Endothelial cell of hepatic sinusoid (primary cell): Measurements from ENCODE around the gene CABLES1.
"Not testable (repeated sequence)": the region's sequence is repeated elsewhere in the genome, so short reads cannot be mapped to it uniquely, and the experiment has no call there.

Experiments used
- in situ Hi-C: cut with HindIII; loops from 2 replicates; pipeline ENCODE4 v1.10.0; 2017; ENCODE audit warnings: low sequenced_read_pairs

Gene CABLES1

DNA sequence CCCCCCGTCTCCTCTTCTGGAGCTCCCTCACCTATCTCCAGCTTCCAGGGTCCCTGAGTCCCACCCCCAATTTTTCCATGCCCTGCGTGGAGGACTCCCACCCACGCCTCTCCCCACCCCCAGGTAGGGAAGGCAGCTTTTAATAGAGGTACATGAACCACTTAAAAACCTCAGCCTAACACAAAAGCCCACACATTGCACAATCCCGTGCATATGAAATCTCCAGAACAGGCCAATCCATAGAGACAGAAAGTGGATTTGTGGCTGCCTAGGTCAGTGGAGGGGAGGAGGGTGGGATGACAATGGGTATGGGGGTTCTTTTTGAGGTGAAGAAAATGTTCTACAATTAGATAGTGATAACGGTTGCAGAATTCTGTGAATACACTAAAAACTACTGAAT lies 145.6 kb downstream of the CABLES1 start:
- in situ Hi-C loops: no loop called here

DNA sequence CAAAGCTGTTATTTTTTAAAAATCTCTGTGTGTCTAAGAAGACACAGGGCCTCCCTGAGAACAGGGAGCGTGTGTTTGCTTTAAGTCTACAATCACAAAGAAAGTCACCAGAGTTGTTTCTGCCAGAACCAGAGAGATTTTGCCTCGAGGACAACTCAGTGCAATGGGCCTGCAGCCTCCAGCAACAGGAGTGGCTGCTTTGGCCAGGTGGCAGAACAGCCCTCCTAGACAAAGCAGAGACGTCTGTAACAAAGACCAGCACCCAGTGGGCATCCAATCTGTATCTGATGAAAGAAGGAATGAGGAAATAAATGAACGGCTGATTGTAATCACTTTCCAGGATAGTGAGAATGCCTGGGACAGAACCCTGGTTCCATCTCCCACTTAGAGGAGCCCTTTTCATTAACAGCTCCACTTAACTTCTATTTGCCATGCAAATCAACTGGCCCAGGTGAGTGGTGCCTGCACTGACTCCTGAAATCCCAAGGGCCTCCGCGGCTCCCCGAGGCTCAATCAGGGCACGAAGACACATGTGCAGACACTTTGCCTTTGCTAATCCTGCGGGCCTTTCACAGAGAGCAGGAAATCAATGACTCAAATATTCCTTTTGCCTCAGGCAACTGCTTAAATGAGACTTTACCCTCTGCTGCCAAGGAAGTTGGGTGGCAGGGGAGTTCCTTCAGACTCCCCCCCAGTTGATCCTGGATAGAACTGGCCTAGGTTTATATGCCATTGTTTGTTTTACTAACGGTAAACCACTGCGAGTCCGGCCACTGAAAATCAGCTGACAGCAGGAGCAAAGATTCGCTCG lies 146.5 kb downstream of the CABLES1 start:
- in situ Hi-C loops: no loop called here

DNA sequence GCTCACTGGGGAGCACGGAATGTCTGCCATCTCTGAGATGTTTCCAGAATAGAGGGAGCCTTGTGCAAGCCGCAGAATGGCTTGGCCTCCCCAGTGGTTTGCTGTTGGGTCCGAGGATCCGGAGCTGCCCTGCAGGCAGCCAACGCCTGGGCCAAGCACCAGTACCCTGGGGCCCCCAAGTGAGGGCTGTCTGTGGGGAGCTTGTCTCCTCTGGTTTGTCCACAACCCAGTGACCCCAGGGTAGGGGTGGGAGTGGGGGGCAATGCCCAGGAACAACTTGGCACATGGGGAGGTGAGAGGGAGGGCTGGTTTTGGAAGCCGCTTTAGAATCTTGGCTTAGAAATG lies 147.1 kb downstream of the CABLES1 start:
- in situ Hi-C loops: no loop called here

DNA sequence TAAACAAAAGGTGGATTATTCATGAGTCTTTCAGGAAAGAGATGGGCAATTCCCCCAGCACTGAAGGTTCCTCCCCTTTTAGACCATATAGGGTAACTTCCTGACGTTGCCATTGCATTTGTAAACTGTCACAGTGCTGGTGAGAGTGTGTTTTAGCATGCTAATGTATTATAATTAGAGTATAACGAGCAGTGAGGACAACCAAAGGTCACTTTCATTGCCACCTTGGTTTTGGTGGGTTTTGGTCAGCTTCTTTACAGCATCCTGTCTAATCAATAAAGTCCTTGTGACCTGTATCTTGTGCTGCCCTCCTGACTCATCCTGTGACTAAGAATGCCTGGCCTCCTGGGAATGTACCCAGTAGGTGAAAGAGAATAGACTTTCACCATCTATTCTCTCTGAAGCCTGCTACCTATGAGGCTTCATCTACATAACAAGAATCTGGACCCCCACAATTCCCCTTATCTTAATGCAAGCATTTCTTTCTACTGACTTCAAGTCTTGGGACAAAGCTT lies 148.7 kb downstream of the CABLES1 start:
- in situ Hi-C loops: no loop called here

DNA sequence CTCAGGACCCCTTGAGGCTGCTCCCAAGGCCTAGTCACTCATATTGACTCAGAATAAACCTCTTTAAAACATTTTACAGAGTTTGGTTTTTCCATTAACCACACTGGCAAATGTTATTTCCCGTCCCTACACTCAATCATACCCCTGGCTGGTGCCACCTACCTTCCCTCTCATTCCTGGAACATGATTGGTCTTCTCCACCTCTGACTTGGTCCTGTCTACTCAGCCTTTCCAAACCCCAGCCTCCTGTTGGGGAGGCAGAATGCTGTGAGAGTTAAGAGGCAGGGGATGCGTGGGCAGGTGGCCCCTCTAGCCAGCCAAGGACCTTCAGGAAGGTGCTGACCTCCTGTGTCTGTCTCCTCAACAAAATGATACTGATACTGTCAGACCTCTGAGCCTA lies 149.3 kb downstream of the CABLES1 start:
- in situ Hi-C loops: no loop called here

DNA sequence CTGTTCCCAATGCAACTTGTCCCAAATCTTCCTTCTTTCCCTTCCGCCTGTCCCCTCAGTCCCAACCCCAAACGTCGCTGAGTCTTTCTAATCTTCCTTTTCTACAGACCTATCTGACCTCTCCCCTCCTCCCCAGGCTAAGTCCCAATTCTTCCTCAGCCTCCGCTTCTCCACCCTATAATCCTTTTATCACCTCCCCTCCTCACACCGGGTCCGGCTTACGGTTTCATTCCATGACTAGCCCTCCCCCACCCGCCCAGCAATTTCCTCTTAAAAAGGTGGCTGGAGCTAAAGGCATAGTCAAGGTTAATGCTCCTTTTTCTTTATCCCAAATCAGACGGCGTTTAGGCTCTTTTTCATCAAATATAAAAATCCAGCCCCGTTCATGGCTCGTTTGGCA lies 150.3 kb downstream of the CABLES1 start:
- in situ Hi-C loops: not testable (repeated sequence)

DNA sequence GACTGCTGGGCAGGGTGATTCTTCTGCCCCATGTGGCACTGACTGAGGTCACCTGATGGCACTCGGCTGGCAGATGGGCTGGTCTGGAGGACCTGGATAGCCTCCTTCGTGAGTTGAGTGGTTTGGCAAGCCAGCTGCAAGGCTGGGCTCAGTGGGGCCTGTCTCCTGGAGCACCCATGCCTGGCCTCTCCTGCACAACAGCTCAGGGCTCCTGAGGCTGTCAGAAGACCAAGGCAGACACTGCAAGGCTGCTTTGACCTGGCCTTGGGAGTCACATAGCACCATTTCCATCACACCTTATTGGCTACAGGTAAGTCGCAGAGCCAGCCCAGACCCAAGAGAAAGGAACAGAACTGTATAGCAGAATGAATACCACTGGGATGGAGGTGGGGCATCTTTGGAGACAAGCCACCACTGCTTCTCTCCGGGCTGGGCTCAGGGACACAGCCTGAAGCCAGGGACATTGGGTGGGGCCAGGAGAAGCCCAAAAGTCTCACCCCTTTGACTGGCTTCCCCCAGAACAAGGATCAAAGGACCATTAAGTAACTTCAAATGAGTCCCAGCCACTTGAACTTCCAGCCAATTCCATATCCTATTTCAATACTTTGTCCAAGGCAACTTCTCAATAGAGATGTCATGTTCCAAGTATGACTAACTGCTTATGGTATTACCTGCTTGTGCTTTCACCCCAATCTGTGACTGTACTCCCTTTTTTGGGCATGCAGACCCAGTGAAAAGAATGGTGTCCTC lies 156.3 kb downstream of the CABLES1 start:
- in situ Hi-C loops: no loop called here

DNA sequence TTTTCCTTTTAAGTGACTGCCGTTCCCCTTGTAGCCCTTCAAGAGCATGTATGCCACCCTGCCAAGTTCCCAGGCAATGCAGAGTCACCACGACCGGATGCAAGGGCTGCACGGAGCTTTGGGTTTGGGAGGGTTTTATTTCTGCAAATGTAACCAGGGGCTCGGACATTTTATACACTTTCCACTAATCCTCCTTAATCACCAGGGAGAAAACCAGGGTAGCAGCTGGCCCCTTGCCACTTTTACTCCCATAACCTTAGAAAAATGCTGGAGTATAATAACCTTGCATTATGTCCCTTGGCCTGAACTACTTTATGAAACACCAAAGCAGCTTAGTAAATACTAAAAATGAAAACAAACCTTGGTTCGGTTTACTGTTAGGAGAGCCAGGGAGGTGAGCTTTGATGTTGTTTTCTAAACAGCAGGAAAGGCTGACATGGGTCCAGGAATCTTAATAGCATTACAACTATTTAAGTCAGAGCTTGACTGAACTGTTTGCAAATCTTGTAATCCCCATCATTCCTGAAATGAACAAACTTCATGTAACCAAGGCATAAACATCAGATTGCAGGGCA lies 165.0 kb downstream of the CABLES1 start:
- in situ Hi-C loops: no loop called here

DNA sequence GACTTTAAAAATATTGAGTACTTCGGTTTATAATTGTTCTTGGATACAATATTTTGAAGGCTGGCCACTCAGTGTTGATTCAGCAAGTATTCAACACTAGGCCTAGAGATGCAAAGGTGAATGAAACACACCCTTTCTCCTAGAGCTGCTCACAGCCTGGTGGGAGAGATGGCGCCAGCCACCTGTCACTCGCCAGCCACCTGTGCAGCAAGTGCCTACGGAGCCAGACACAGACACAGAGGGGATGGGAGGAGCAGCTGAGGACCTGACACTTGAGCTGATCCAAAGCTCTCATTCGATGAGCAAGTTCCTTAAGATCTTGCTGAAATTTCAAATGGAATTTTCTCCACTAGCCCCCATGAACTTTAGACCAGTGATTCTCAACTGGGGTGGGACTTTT lies 166.7 kb downstream of the CABLES1 start:
- in situ Hi-C loops: no loop called here

DNA sequence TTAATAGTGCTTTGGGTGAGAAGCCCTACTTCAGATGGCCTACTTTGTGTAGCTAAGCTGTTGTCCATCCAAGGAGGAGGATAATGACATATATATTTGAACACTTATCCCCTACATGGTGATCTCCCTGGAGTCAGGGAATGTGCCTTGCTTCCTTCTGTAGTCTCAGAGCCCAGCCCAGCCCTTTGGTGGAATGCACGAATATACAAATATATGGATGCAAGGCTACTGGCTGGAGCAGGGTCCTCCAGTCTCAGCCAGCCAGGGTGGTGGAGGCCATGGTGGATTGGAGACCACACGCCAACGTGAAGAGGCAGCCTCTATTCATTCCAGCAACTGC lies 167.2 kb downstream of the CABLES1 start:
- in situ Hi-C loops: no loop called here

DNA sequence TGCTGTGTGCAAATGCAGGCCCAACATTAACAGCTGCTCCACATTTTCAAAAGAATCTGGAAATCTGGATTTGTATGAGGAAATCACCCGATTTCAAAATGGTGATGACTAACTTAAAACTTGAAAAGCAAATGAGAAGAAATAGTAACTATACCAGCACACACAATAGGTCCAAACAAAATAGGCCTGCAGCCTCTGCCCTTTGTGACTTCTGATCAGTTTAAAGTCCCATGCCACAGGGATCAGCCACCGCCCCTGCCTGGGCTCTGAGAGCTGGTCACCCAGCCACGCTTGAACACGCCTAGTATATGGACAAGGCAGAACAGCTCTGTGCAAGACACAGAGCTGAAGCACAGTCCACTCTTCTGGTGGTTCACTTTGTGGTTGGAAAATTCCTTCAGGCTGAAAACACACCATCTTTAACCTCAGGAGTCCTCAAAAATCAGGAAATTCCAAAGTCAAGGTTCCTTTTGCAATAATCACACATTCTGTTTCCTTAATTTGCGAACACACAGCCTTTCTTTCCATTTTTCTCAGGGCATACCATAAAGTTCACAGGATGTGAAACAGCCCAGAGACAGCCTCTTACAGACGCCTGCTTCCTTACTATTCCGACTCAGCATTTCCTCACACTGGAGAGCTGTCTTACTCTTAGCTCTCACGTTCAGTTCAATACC lies 167.7 kb downstream of the CABLES1 start:
- in situ Hi-C loops: no loop called here

DNA sequence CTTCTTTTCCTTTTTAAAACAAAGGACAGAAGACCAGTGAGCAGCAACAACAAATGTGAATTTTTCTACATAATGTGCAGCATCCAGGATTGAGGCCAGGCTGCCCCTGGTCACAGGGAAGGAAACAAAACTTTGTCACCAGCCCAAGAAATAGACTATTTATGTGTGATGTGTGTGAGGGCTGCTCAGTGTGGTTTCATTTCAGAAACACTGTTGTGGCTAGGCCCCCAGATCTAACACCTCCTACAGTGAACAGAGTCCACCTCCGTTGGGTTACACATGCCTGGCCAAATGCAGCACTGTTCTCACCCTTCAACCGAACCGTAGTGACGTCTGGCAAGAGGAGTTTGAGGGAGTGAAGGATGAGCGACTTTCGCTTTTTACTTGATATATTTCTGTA lies 171.5 kb downstream of the CABLES1 start:
- in situ Hi-C loops: no loop called here

DNA sequence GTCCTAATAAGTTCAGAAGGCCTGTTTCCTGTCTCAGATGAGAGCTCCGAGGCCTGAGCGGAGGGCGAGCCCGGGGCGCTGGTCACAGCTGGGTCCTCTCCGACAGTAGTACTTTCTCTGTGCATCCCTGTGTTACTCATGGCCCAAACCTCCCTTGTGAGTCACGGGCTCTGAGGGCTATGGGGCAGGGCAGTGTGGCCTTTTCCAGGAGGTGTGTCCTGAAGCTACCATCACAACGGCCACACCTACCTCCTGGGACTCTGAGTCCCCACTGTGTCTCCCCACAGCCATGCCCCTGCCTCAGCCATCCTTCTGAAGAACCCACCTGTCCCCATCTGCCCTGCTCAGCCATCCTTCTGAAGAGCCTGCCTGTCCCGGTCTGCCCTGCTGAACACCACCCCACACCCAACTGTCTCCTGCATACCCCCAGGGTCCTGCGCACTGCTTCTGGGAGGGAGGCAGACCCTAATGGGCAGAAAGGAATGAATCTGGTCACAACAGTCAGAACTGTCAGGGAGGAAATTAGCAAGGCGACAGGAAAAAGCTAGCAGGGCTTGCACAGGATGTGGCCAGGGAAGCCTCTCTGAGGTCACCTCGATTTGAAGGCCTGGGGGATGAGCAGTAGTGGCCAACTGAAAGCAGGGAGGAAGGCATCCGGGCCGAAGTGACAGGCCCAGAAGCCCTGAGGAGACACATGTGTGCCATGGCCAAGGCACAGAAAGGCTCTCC lies 172.4 kb downstream of the CABLES1 start:
- in situ Hi-C loops: no loop called here
